Astrocyte (in vitro differentiated cells and primary cell): ENCODE results near the gene ZXDC. TPM values are rescaled to one million over a fixed set of nuclear protein-coding genes. Genes with fewer than 3 reads are reported as not detected.

Experiments
- DNase-seq: peaks from one replicate; pipeline ENCODE4 v3.0.0-alpha.2; 2010; ENCODE audit warnings: low read depth
- FAIRE-seq: peaks from 2 replicates; lab custom pipeline; 2011; peaks lifted over from hg19 to GRCh38; lab: Jason Lieb, UNC
- H2AFZ ChIP-seq: 2 replicates; pipeline ENCODE4 v1.6.0; 2012; ENCODE audit warnings: low read depth, low read length, inconsistent platforms
- H3K27ac ChIP-seq: 2 replicates; pipeline ENCODE4 v1.5.1; 2011; ENCODE audit warnings: low read depth, low read length, inconsistent platforms
- H3K27me3 ChIP-seq: 2 replicates; pipeline ENCODE4 v1.6.0; 2011; ENCODE audit warnings: low read length, inconsistent platforms; ENCODE audit not compliant: insufficient read depth
- H3K36me3 ChIP-seq: 2 replicates; pipeline ENCODE4 v1.5.1; 2011; ENCODE audit warnings: low read length, inconsistent platforms; ENCODE audit not compliant: insufficient read depth
- H3K4me1 ChIP-seq: 2 replicates; pipeline ENCODE4 v1.5.1; 2011; ENCODE audit warnings: low read length, inconsistent platforms; ENCODE audit not compliant: insufficient read depth
- H3K4me2 ChIP-seq: 2 replicates; pipeline ENCODE4 v1.6.0; 2012; ENCODE audit warnings: low read length, inconsistent platforms
- H3K4me3 ChIP-seq: 2 replicates; pipeline ENCODE4 v1.5.1; 2011; ENCODE audit warnings: low read depth, mild to moderate bottlenecking, low read length, inconsistent platforms; ENCODE audit not compliant: insufficient read depth
- H3K79me2 ChIP-seq: 2 replicates; pipeline ENCODE4 v1.6.0; 2012; ENCODE audit warnings: mild to moderate bottlenecking, low read length, inconsistent platforms; ENCODE audit not compliant: insufficient read depth
- H3K9ac ChIP-seq: 2 replicates; pipeline ENCODE4 v1.6.0; 2012; ENCODE audit warnings: mild to moderate bottlenecking, low read length, inconsistent platforms
- H3K9me3 ChIP-seq: 2 replicates; pipeline ENCODE4 v1.5.1; 2012; ENCODE audit warnings: low read depth, mild to moderate bottlenecking, low read length, inconsistent platforms; ENCODE audit not compliant: insufficient read depth
- H4K20me1 ChIP-seq: 2 replicates; pipeline ENCODE4 v1.6.0; 2012; ENCODE audit warnings: low read length, inconsistent platforms; ENCODE audit not compliant: insufficient read depth
- H3K27ac Mint-ChIP-seq: one replicate; pipeline ENCODE4 v1.8.0; 2021; ENCODE audit warnings: mild to moderate bottlenecking, mixed read lengths; ENCODE audit not compliant: unreplicated experiment
- H3K27me3 Mint-ChIP-seq: one replicate; pipeline ENCODE4 v1.8.0; 2021; ENCODE audit warnings: low read depth, mixed read lengths; ENCODE audit not compliant: unreplicated experiment
- H3K36me3 Mint-ChIP-seq: one replicate; pipeline ENCODE4 v1.8.0; 2021; ENCODE audit warnings: low read depth, mixed read lengths; ENCODE audit not compliant: unreplicated experiment
- H3K4me1 Mint-ChIP-seq: one replicate; pipeline ENCODE4 v1.8.0; 2021; ENCODE audit warnings: low read depth, mixed read lengths; ENCODE audit not compliant: unreplicated experiment
- H3K4me3 Mint-ChIP-seq: one replicate; pipeline ENCODE4 v1.8.0; 2021; ENCODE audit warnings: mild to moderate bottlenecking, moderate library complexity, mixed read lengths; ENCODE audit not compliant: unreplicated experiment
- H3K9me3 Mint-ChIP-seq: one replicate; pipeline ENCODE4 v1.8.0; 2021; ENCODE audit warnings: mild to moderate bottlenecking, mixed read lengths; ENCODE audit not compliant: unreplicated experiment
- CTCF ChIP-seq: IDR thresholded peaks from 2 replicates; pipeline ENCODE4 v1.5.1; 2011; ENCODE audit warnings: low read depth, mild to moderate bottlenecking, inconsistent platforms, low read length, moderate library complexity; ENCODE audit not compliant: insufficient read depth
- EZH2 ChIP-seq: IDR thresholded peaks from 2 replicates; pipeline ENCODE4 v1.6.1; 2012; ENCODE audit warnings: mild to moderate bottlenecking, low read length, inconsistent platforms; ENCODE audit not compliant: insufficient read depth
- total RNA-seq: library from RNA; stranded (reverse); gene quantifications from 2 replicates; pipeline ENCODE4 v1.2.1, GENCODE V29; 2021

The ZXDC gene
- total RNA-seq, 1 donor from 2014 or later, result 19.6 TPM

GRCh38 chr3:126397610-126398422, 77.9 kb downstream of the ZXDC start:
- Histone ChIP-seq H3K27me3 (peaks cover 15% of the 10 kb centered on the region), H3K27ac (no peak overlapping the region), H3K9me3 (no peaks in the 10 kb centered on the region), H3K9ac (no peak overlapping the region), H3K79me2 (no peaks in the 10 kb centered on the region), H2AFZ (no peak overlapping the region), H3K4me3 (no peak overlapping the region), H4K20me1 (no peaks in the 10 kb centered on the region), H3K36me3 (no peaks in the 10 kb centered on the region), H3K4me1 (no peaks in the 10 kb centered on the region), H3K4me2 (no peak overlapping the region)
- Mint-ChIP-seq H3K4me3 (no peak overlapping the region), H3K27ac (no peak overlapping the region), H3K9me3 (no peaks in the 10 kb centered on the region), H3K4me1 (no peaks in the 10 kb centered on the region), H3K36me3 (peaks cover 2% of the 10 kb centered on the region), H3K27me3 (peaks cover 48% of the 10 kb centered on the region)
- DNase-seq, result no peak
- TF ChIP-seq CTCF (no peak), EZH2 (no peak)
- FAIRE-seq, result no peak

- no peak overlapping the region for H3K4me2 ChIP-seq
- Mint-ChIP-seq H3K27me3 (peaks cover 52% of the 10 kb centered on the region), H3K4me1 (no peaks in the 10 kb centered on the region), H3K36me3 (peaks cover 2% of the 10 kb centered on the region), H3K9me3 (no peaks in the 10 kb centered on the region), H3K4me3 (no peak overlapping the region), H3K27ac (no peak overlapping the region)
- no peak overlapping the region for H3K9ac ChIP-seq
- no peak overlapping the region for H3K4me3 ChIP-seq
- TF ChIP-seq CTCF, result no peak
- no peak for TF ChIP-seq EZH2
- no peak overlapping the region for H2AFZ ChIP-seq
- FAIRE-seq (no peak), DNase-seq (no peak)
- peaks cover 19% of the 10 kb centered on the region for H3K27me3 ChIP-seq
- H3K36me3 ChIP-seq, result no peaks in the 10 kb centered on the region
- no peaks in the 10 kb centered on the region for H3K9me3 ChIP-seq
- no peaks in the 10 kb centered on the region for H4K20me1 ChIP-seq
- no peaks in the 10 kb centered on the region for H3K79me2 ChIP-seq
- H3K4me1 ChIP-seq, result no peaks in the 10 kb centered on the region
- H3K27ac ChIP-seq, result no peak overlapping the region
Measured at GRCh38 chr3:126396536-126396935, 79.2 kb downstream of the ZXDC start.
